ENCODE data around the gene CARS1. TPM values are rescaled to one million over a fixed set of nuclear protein-coding genes. Genes with fewer than 3 reads are reported as not detected.

CARS1 gene
- polyA plus RNA-seq, 3 donors: 30.9 to 46.8 (median 35.7) TPM

GRCh38 chr11:3086671-3087150 lies 29.5 kb upstream of the CARS1 start:
- H3K27ac ChIP-seq (ENCODE audit: low read depth in 1 of 2, low read length in 2 of 2): no peak overlapping the region

GRCh38 chr11:3086114-3086513 lies 28.9 kb upstream of the CARS1 start:
- no peak for DNase-seq
- no peaks in the 10 kb centered on the region for H3K9me3 ChIP-seq (replicated peaks in 1 of 2; ENCODE audit: control insufficient read depth in 1 of 2, insufficient read depth in 1 of 2, low read length in 2 of 2)
- WGBS (ENCODE audit: insufficient coverage): 74% methylated on average over 4 of the region's 8 CpGs
- Mint-ChIP-seq H3K4me1 (no peaks in the 10 kb centered on the region), H3K36me3 (peaks cover 7 to 30% of the 10 kb centered on the region in 2 donors), H3K27ac (no peak overlapping the region), H3K4me3 (no peak overlapping the region), H3K9me3 (peaks cover 0 to 3% (median 0%) of the 10 kb centered on the region in 7 donors), H3K27me3 (ENCODE audit: low read depth in 3 of 3) (peaks cover 0 to 16% (median 7%) of the 10 kb centered on the region in 3 donors)
- H3K4me1 ChIP-seq (ENCODE audit: control insufficient read depth in 1 of 2, insufficient read depth in 2 of 2, low read length in 2 of 2): no peaks in the 10 kb centered on the region
- TF ChIP-seq CTCF (IDR thresholded peaks at IDR 0.05): no peak
- no peak overlapping the region for H3K4me3 ChIP-seq (replicated peaks in 1 of 3; ENCODE audit: low read depth in 2 of 3, low read length in 3 of 3)
- H3K79me2 ChIP-seq (ENCODE audit: insufficient read depth, low read length): no peaks in the 10 kb centered on the region
- intact Hi-C loops (cut with micrococcal nuclease): no loop called here
- no peak overlapping the region for H3K27ac ChIP-seq (ENCODE audit: low read depth in 1 of 2, low read length in 2 of 2)
- H3K27me3 ChIP-seq (ENCODE audit: control insufficient read depth in 2 of 2, insufficient read depth in 2 of 2, low read length in 2 of 2): peaks cover 0 to 2% of the 10 kb centered on the region in 2 donors
- peaks cover 23 to 36% of the 10 kb centered on the region in 2 donors for H3K36me3 ChIP-seq (replicated peaks in 1 of 2; ENCODE audit: control insufficient read depth in 1 of 2, insufficient read depth in 2 of 2, low read length in 2 of 2)
- no peak overlapping the region for H3K4me2 ChIP-seq (replicated peaks; ENCODE audit: extremely low read depth, low read length, poor library complexity, severe bottlenecking)
- no peak overlapping the region for H3K9ac ChIP-seq (ENCODE audit: insufficient read depth, low read length, poor library complexity, severe bottlenecking)
- peaks cover under 1% of the 10 kb centered on the region for H4K20me1 ChIP-seq (ENCODE audit: insufficient read depth, low read length)
- no peak overlapping the region for H2AFZ ChIP-seq (ENCODE audit: insufficient read depth, low read depth, low read length, poor library complexity, severe bottlenecking)

More at GRCh38 chr11:3086671-3087150, 29.5 kb upstream of the CARS1 start:
- H3K4me1 Mint-ChIP-seq: no peaks in the 10 kb centered on the region
- Histone ChIP-seq H3K4me1 (ENCODE audit: control insufficient read depth in 1 of 2, insufficient read depth in 2 of 2, low read length in 2 of 2) (peaks cover under 1 to 2% of the 10 kb centered on the region in 2 donors), H3K27me3 (ENCODE audit: control insufficient read depth in 2 of 2, insufficient read depth in 2 of 2, low read length in 2 of 2) (peaks cover 0 to 2% of the 10 kb centered on the region in 2 donors), H3K9me3 (replicated peaks in 1 of 2; ENCODE audit: control insufficient read depth in 1 of 2, insufficient read depth in 1 of 2, low read length in 2 of 2) (no peaks in the 10 kb centered on the region), H3K4me2 (replicated peaks; ENCODE audit: extremely low read depth, low read length, poor library complexity, severe bottlenecking) (no peak overlapping the region), H2AFZ (ENCODE audit: insufficient read depth, low read depth, low read length, poor library complexity, severe bottlenecking) (no peak overlapping the region), H3K9ac (ENCODE audit: insufficient read depth, low read length, poor library complexity, severe bottlenecking) (no peak overlapping the region), H3K36me3 (replicated peaks in 1 of 2; ENCODE audit: control insufficient read depth in 1 of 2, insufficient read depth in 2 of 2, low read length in 2 of 2) (peaks cover 25 to 37% of the 10 kb centered on the region in 2 donors), H3K4me3 (replicated peaks in 1 of 3; ENCODE audit: low read depth in 2 of 3, low read length in 3 of 3) (no peak overlapping the region), H4K20me1 (ENCODE audit: insufficient read depth, low read length) (peaks cover 6% of the 10 kb centered on the region), H3K79me2 (ENCODE audit: insufficient read depth, low read length) (no peaks in the 10 kb centered on the region)
- H3K4me3 Mint-ChIP-seq: no peak overlapping the region
- intact Hi-C loops (cut with micrococcal nuclease): no loop called here
- no peak overlapping the region for H3K27ac Mint-ChIP-seq
- peaks cover 7 to 35% of the 10 kb centered on the region in 2 donors for H3K36me3 Mint-ChIP-seq
- H3K9me3 Mint-ChIP-seq: peaks cover 0 to 3% (median 0%) of the 10 kb centered on the region in 7 donors
- DNase-seq: no peak
- WGBS (ENCODE audit: insufficient coverage): 97% methylated on average over 5 of the region's 9 CpGs
- peaks cover 0 to 16% (median 7%) of the 10 kb centered on the region in 3 donors for H3K27me3 Mint-ChIP-seq (ENCODE audit: low read depth in 3 of 3)
- TF ChIP-seq CTCF (IDR thresholded peaks at IDR 0.05): no peak

Data from CD14-positive monocyte (primary cell).